Myocyte (in vitro differentiated cells): Measurements from ENCODE around the gene GK. TPM values are rescaled to one million over a fixed set of nuclear protein-coding genes. Genes with fewer than 3 reads are reported as not detected.
A peak's percentile ranks its signal among the peaks of the same experiment; 100 is the strongest.
"Not testable (repeated sequence)": the region's sequence is repeated elsewhere in the genome, so short reads cannot be mapped to it uniquely, and the experiment has no call there.

Source experiments
- DNase-seq: peaks from one replicate; pipeline ENCODE4 v3.0.0-alpha.2; 2012; ENCODE audit warnings: low read depth
- polyA plus RNA-seq: library from polyadenylated mRNA; unstranded; fragments of >200 nt; gene quantifications from one replicate; pipeline ENCODE4 v1.2.1, GENCODE V29; 2012; ENCODE audit warnings: missing spikeins
- total RNA-seq: library from RNA; depleted of rRNA; stranded (reverse); fragments of >200 nt; gene quantifications from 2 replicates; pipeline ENCODE4 v1.2.3, GENCODE V29; 2014

The GK gene
- total RNA-seq: 3.8 and 5.5 TPM in 2 replicates
- polyA plus RNA-seq: 1.4 TPM

DNA sequence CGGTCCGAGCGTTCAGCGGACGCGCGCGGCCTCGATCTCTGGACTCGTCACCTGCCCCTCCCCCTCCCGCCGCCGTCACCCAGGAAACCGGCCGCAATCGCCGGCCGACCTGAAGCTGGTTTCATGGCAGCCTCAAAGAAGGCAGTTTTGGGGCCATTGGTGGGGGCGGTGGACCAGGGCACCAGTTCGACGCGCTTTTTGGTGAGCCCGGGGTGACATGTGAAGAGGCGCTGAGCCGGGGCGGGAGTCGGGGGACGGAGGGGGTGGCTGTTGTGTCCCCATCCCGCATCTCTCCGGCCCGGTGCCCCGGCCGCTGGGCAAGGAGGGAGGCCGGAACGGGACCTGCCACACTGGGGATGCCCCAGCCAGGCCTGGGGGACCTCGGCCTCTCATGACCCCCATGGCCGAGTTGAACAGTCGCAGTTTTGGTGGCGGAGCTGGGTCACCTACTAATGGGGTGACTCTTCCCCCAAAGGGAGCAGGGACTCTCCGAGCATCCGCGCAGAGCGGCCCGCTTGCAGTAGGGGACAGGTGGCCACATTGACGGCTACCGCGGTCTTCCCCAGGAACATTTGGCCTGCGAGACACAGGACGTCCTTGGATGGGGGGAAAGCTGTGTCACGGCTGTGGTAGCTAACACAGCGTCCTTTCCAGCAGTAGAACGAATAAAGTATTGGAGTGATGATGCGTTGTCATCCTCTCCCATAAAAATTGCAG, at the start of gene GK:
Gene GK, plus strand, starts transcription at position 9 of the 717 bp plus-strand sequence. Its CDS starts 115 bp downstream, at position 124.
- peak; percentile 39 for DNase-seq

DNA sequence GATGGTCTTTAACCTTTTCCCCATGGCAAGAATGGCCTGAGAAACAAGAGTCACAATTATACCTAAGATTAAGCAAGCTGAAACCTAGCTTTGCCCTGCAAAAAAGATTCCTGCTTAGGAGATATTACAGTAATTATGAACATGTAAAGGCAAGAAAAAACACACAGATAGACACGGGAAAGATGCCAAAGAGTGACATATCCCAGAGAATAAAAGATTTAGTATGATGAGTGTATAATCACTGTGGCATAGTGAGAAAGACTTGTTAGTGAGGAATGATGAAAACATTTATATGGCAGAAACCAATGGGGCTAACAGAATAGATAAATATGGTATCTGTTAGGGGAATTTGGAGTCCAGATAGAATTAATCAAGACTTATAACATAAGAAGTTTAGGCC, 46.1 kb upstream of the GK start:
- no peak for DNase-seq

DNA sequence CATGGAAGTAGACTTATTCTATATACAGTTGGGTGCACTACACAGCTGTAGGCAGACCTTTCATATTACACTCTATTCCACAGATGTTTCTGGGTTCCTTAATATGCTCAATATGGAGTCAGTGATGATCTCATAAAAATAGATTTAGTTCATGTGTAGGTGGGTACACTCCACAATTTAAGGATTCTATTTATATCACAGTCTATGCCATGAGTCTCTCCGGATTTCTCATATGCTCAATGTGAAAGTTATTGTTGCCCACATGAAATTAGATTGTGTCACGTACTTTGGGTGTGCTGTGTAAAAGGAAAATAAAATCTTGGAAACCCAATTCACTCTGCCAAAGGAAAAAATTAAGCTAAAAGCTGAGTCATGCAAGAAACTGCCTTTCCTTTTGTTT, 43.2 kb upstream of the GK start:
- DNase-seq: no peak

DNA sequence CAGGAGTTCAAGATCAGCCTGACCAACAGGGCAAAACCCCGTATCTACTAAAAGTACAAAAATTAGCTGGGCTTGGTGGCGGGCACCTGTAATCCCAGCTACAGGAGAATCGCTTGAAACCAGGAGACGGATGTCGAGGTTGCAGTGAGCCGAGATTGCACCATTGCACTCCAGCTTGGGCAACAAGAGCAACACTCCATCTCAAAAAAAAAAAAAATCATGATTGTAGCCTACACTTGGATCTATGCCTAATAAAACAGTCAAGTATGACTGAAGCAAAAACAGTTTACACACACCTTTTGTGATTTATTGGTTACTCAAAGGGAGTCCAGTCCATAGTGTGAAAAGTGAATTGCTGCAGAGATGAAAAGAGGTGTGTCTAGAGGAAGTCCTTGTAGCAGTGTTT, 41.0 kb upstream of the GK start:
- no peak for DNase-seq

DNA sequence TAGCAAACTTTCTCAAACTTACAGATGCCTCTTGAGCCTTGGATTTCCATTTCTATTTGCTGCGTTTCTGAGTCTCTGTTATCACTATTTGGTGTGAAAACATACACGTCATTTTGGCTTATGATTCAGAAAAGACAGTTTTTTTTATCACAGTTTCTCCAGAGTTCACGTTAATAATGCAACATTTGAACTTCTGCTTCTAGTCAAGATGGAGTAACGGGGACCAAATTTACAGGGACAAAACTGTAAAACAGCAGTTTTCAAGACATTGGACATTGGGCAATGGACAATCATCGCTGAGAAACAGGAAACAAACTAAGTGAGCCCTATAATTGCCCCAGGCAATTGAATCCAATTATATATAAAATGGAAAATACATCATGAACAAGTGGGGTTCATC, 39.5 kb upstream of the GK start:
- no peak for DNase-seq

DNA sequence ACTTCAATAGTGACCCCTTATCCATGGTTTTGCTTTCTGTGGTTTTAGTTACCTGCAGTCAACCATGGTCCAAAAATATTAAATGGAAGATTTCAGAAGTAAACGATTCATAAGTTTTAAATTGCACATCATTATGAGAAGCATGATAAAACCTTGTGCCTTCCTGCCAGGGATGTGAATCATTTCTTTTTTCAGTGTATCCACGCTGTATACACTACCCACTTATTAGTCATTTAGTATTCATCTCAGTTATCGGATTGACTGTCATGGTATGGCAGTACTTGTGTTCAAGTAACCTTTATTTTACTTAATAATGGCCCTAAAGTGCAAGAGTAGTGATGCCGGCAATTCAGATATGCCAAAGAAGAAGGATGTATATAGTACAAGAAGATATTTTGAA, 38.0 kb upstream of the GK start:
- DNase-seq: no peak

DNA sequence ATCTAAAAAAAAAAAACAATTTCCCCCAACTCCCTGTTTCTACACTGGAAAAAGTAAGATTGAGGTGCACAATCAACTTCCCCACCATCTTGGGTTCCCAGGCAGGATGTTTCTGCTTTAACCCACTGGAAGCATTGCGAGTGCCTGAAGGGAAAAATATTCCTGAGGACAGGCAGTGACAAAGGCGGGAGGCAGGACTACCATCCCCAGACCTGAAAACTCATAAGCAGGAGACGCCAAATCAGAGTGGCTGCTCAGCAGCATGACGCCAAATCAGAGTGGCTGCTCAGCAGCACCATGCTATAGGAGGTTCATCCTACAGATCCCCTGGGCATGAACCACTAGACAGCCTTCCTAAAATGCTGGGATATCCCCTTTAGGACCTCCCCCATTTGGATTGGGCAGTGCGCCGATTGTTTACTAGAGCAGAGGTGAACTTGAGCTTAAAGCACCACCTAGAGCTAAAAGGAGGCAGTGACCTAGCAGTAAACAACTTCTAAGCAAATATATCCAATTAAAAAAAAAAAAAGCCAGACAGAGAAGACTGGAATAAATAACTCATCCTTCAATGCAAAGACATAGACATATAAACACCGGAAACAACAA, 35.0 kb upstream of the GK start:
- no peak for DNase-seq

DNA sequence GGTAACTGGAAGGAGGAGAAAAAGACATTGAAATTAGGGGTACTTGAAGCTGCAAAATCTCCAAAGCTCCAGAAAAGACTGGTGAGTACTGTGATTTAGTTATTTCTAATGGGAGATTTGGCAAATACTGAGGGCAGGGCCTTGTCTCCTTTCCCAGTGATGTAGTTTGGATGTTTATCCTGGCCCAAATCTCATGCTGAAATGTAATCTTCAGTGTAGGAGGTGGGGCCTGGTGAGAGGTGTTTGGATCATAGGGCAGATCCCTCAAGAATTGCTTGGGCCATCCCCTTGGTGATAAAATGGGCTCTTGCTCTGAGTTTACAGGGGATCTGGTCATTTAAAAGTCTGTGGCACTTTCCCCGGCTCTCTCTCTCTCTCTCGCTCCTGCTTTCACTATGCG, 33.1 kb upstream of the GK start:
- no peak for DNase-seq

DNA sequence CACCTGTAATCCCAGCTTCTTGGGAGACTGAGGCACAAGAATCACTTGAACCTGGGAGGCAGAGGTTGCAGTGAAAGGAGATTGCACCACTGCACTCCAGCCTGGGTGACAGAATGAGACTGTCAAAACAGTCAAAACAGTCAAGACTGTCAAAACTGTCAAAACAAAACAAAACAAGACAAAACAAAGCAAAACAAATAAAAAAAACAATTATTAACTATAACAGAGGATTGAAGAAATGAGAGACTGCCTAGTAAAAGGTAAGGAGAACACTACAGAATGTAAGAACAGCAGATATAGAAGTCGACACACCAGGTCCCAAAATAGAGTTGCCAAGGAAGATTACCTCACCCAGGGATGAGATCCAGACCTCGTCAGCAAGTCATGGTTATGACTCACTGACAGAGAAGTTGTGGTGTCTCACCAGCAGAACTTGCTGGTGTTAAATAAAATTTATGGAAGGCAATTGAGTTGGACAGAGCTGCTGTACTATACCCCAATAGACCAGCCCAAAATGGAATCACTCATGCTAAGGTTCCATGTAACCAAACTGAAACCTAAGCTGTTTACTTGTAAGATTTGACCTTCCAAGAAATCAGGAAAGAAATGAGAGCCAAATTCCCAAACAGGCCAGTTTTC, 32.1 kb upstream of the GK start:
- peak; percentile 86 for DNase-seq

DNA sequence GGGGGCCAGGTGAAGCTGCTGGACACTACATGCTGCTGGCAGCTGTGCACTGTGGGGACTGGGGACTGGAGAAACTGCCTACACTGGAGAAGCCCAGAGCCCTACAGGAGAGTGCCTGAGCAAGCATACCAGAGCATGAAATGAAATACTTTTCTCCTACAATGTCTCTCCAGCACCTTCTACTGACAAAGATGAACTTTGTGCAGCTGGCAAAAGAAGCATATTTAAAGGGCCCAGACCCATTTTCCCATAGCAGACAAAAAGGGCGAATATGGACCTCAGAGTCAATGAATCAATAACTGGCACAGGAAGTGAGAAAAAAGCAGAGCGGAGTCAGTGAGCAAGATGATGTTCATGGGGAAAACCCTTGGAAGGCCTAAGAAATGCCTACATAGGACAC, 30.9 kb upstream of the GK start:
- DNase-seq: no peak

DNA sequence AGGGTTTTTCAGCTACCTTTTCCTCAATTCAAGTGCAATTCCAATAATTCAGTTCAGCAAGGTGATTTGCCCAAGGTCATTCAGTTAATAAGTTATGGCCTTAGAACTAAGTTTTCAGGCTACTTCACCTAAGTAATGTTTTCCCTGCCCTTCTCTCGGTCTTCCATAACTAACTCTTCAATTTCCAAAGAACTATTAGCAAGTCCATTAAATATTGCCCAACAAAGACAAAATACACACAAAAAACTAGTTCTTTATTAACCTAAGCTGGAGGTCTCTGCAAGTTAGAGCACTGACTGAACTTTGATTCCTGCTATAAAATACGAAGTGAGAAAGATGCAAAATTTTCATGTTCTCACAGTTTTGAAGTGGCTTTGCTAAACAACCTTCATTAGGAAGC, 26.8 kb upstream of the GK start:
- no peak for DNase-seq

DNA sequence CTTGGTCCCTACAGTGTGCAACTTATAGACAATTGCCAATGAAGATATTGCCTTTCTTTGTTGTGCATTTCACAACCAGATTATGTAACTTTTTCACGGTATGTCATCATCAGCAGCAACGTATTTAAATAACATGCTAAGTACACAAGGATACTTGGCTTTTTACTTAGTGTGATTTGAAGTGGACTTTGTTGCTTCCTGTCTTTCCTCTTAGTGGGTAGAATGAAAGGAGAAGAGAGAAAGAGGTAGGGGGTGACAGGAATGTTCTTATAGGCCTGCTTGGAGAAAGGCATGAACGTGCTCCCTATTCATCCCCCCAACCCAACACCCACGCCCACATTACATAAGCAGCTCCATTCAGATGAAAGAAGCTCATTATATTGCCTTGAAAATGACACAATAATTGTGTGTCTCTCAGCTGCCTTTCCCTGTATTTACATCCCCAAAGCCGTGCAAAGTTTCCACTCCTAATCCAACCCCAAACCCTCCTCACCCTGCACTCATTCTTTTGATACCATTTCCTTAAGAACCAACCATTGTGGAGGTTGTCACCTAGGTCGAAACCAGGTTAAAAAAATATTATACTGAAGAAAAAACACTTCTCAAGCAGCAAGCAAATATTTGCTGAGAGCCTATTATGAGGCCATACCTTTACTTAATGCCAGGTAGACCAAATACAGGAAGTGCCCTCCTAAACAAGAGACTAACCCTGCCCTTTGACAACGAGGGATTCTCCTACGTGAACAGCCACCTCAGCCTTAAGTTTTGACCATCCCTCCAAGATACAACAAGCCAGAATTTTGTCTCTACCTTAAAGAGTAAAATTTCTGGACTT, 25.2 kb upstream of the GK start:
- no peak for DNase-seq

DNA sequence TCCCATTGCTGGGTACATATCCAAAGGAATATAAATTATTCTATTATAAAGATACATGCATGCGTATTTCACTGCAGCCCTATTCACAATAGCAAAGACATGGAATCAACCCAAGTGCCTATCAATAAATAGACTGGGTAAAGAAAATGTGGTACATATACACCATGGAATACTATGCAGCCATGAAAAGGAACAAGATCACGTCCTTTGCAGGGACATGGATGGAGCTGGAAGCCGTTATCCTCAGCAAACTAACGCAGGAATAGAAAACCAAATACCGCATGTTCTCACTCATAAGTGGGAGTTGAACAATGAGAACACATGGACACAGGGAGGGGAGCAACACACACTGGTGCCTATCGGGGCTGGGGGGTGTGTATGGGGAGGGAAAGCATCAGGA, 19.2 kb upstream of the GK start:
- not testable (repeated sequence) for DNase-seq

DNA sequence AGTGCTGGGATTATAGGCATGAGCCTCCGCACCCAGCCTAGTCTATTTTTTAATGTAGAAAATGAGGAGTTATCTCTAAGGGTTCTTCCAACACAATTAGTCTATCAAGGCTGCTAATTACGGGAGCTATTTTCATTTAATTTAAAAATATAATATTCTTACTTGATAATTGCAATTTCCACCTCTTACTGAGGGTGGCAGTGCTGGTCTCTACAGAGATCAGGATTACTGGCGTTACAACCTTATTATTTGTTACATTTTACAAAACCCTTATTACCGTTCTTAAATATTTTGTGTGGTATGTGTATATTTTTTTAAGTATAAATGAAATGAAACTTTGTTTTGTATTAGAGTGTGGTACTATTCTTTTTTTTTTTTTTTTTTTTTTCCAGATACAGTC, 17.6 kb upstream of the GK start:
- DNase-seq: no peak

DNA sequence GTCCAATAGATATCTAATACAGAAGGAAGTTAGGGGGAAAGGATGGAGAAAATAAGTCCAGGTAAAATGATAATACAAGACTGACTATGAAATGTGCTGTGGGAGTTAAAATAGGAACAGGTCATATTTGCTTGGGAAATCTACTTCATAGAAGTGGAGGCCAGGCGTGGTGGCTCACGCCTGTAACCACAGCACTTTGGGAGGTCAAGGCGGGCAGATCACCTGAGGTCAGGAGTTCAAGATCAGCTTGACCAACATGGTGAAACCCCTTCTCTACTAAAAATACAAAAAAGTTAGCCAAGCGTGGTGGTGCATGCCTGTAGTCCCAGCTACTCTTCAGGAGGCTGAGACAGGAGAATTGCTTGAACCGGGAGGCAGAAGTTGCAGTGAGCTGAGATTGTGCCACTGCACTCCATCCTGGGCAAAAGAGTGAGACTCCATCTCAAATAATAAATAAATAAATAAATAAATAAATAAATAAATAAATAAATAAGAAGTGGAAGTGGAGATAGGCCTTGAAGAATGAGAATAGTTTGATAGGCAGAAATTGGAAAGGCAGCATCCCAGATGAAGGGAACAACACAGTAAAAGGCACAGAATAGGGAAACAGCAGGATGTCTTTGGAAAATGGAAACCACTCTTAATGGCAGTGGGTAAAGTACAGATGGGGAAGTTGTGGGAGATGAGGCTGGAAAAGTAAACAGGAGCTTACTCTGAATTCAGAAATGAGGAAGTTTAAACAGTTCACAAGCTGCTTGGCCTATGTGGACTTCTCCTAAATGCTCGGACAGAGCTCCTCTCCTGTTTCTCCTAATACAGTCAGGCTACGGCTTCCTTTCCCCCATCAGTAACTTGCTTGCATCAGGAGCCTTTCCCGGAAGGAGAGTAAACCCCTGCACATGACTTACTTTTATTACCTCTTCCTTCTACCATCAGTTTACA, 15.1 kb upstream of the GK start:
- no peak for DNase-seq

DNA sequence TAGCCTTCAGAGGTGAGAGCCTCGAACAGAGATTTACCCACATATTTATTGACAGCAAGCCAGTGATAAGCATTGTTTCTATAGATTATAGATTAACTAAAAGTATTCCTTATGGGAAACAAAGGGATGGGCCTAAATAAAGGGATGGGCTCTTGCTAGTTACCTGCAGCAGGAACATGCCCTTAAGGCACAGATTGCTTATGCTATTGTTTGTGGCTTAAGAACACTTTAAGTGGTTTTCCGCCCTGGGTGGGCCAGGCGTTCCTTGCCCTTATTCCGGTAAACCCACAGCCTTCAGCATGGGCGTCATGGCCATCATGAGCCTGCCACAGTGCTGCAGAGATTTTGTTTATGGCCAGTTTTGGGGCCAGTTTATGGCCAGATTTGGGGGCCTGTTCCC, 13.5 kb upstream of the GK start:
- not testable (repeated sequence) for DNase-seq

DNA sequence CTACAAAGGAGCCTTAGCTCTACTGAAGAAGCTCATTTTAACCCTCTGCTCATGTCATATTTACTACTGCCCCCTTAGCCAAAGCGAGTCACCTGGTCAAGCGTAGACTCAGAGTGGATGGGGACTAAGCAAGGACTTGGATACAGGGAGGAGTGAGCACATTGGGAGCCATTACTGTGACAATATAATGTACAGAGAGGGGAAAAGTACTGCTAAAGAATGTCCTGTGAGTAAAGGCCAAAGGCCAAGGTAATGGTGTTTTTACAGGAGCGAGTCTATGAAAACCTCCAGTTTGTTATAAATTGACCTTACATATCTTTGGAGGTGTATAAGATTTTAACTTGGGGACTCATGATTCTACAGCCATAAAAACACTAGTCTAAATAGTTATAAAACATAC, 10.6 kb upstream of the GK start:
- DNase-seq: no peak

DNA sequence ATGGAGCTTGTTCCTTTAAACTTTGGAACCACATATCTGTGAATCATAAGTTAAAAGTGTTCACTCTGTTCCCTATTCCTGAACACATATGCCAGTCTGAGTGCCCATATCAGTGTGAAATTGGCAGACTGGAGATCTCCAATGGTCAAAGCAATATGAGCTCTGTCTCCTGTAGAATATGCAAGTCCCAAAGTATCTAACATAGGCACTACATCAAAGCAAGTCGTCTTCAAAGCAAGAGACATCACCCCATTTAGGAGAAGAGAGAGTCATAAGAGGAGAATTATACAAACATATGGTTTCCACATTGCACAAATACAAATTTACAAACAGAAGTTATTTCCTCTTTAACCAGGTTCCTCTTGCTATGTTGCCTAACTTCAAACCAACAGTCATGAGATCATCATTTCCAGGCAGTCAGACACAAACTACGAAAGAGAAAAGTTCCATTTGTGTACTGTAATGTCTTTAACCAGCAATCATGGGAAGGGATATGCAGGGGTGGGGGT, 9.9 kb upstream of the GK start:
- DNase-seq: peak; percentile 8

DNA sequence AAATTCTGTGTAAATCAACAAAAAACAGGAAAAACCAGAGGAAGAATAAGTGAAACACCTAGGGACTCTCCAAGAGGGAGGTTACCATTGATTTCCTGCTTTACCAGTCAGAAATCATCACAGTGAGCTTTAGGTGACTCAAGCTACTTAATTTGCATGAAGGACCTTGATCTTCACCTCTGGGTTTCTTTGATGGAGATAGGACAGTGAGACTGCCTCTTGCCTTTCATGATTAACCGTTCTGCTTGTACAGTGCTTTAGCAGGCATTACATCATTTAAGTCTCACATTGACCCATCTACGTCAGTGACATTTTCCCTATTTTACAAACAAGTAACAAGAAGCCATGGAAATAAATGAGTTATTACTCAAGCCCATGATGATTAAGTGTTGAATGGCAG, 3.4 kb upstream of the GK start:
- no peak for DNase-seq
